Neural cell (in vitro differentiated cells): ENCODE results near the gene TRIAP1. TPM values are rescaled to one million over a fixed set of nuclear protein-coding genes. Genes with fewer than 3 reads are reported as not detected.

Source experiments
- H2AFZ ChIP-seq: fragments of 200-600, 300-800 bp; sonication (generic), shearing (Covaris generic); 2 replicates; pipeline ENCODE4 v1.6.0; 2014; ENCODE audit warnings: low read depth, mild to moderate bottlenecking, antibody characterized with exemption, low read length, moderate library complexity
- H3F3A ChIP-seq: fragments of 200-600 bp; shearing (Covaris generic); 2 replicates; pipeline ENCODE4 v1.6.1; 2016; ENCODE audit warnings: mild to moderate bottlenecking, moderate library complexity, mixed read lengths, antibody characterized with exemption, low read length; ENCODE audit not compliant: insufficient read depth, poor library complexity, severe bottlenecking
- H3K27ac ChIP-seq: fragments of 200-600, 300-800 bp; sonication (generic), shearing (Covaris generic); 2 replicates; pipeline ENCODE4 v1.5.1; 2014; ENCODE audit warnings: mild to moderate bottlenecking, low read length, moderate library complexity
- H3K27me3 ChIP-seq: fragments of 300-800, 200-600 bp; sonication (generic), shearing (Covaris generic); 2 replicates; pipeline ENCODE4 v1.6.0; 2014; ENCODE audit warnings: mild to moderate bottlenecking, low read depth, low read length, moderate library complexity; ENCODE audit not compliant: insufficient read depth
- H3K36me3 ChIP-seq: fragments of 300-800, 200-600 bp; sonication (generic), shearing (Covaris generic); 2 replicates; pipeline ENCODE4 v1.5.1; 2014; ENCODE audit warnings: mild to moderate bottlenecking, antibody characterized with exemption, low read length, moderate library complexity; ENCODE audit not compliant: insufficient read depth
- H3K4me2 ChIP-seq: fragments of 300-800, 200-600 bp; sonication (generic), shearing (Covaris generic); 2 replicates; pipeline ENCODE4 v1.6.0; 2014; ENCODE audit warnings: mild to moderate bottlenecking, low read length
- H3K4me3 ChIP-seq: fragments of 300-800, 200-600 bp; sonication (generic), shearing (Covaris generic); 2 replicates; pipeline ENCODE4 v1.5.1; 2014; ENCODE audit warnings: mild to moderate bottlenecking, low read length, moderate library complexity
- H3K79me2 ChIP-seq: fragments of 200-600 bp; shearing (Covaris generic); replicated peaks from 2 replicates; pipeline ENCODE4 v1.6.0; 2014; ENCODE audit warnings: mild to moderate bottlenecking, low read length, moderate library complexity; ENCODE audit not compliant: insufficient read depth
- H3K9ac ChIP-seq: fragments of 300-800, 200-600 bp; sonication (generic), shearing (Covaris generic); 2 replicates; pipeline ENCODE4 v1.6.1; 2016; ENCODE audit warnings: mild to moderate bottlenecking, low read length, mixed read lengths
- H3K9me2 ChIP-seq: fragments of 200-600 bp; shearing (Covaris generic); 2 replicates; pipeline ENCODE4 v1.6.1; 2016; ENCODE audit warnings: mild to moderate bottlenecking, low read length, mixed read lengths; ENCODE audit not compliant: insufficient read depth
- H3K9me3 ChIP-seq: fragments of 200-600, 300-800 bp; sonication (generic), shearing (Covaris generic); 2 replicates; pipeline ENCODE4 v1.6.1; 2016; ENCODE audit warnings: mild to moderate bottlenecking, mixed run types, low read length, moderate library complexity, mixed read lengths
- H4K20me1 ChIP-seq: fragments of 200-600 bp; shearing (Covaris generic); 2 replicates; pipeline ENCODE4 v1.6.1; 2016; ENCODE audit warnings: mild to moderate bottlenecking, mixed run types; ENCODE audit not compliant: insufficient read depth
- EP300 ChIP-seq: fragments of 450-650 bp; conservative IDR thresholded peaks from 2 replicates; pipeline ENCODE4 v1.6.1; 2014; ENCODE audit warnings: antibody characterized with exemption, mild to moderate bottlenecking, moderate library complexity; ENCODE audit not compliant: poor library complexity, severe bottlenecking
- EZH2 ChIP-seq: fragments of 200-600, 300-800 bp; shearing (Covaris generic), sonication (generic); IDR thresholded peaks from 2 replicates; pipeline ENCODE4 v1.6.1; 2014; ENCODE audit warnings: antibody characterized with exemption, low read length, borderline replicate concordance, mild to moderate bottlenecking; ENCODE audit not compliant: insufficient read depth, poor library complexity, severe bottlenecking
- MXI1 ChIP-seq: fragments of 450-650 bp; conservative IDR thresholded peaks from 2 replicates; pipeline ENCODE4 v1.6.1; 2014; ENCODE audit warnings: antibody characterized with exemption, mild to moderate bottlenecking; ENCODE audit not compliant: poor library complexity, severe bottlenecking
- POLR2AphosphoS5 ChIP-seq: IDR thresholded peaks from 2 replicates; pipeline ENCODE4 v1.6.1; 2012
- RAD21 ChIP-seq: fragments of 450-650 bp; conservative IDR thresholded peaks from 2 replicates; pipeline ENCODE4 v1.6.1; 2014; ENCODE audit warnings: antibody characterized with exemption, mild to moderate bottlenecking, moderate library complexity
- SMC3 ChIP-seq: fragments of 450-650 bp; conservative IDR thresholded peaks from 2 replicates; pipeline ENCODE4 v1.6.1; 2014; ENCODE audit warnings: antibody characterized with exemption, mild to moderate bottlenecking, moderate library complexity; ENCODE audit not compliant: poor library complexity
- TAF1 ChIP-seq: IDR thresholded peaks from 2 replicates; pipeline ENCODE4 v1.6.1; 2012; ENCODE audit warnings: low read depth
- polyA plus RNA-seq: library from polyadenylated mRNA; depleted of rRNA; stranded (reverse); fragments of >200 nt; gene quantifications from 2 replicates; pipeline ENCODE4 v1.2.3, GENCODE V29; 2014
- TF ChIP-seq, protein P1 (sequence below): fragments of 450-650 bp; IDR thresholded peaks from 2 replicates; pipeline ENCODE4 v1.5.1; 2014; ENCODE audit warnings: antibody characterized with exemption, mild to moderate bottlenecking, moderate library complexity; ENCODE audit not compliant: poor library complexity, severe bottlenecking
- TF ChIP-seq, protein P2 (sequence below): IDR thresholded peaks from 2 replicates; pipeline ENCODE4 v1.6.1; 2012; ENCODE audit warnings: borderline replicate concordance

The TRIAP1 gene
- polyA plus RNA-seq, 1 donor from 2014 or later = 40.7 TPM

DNA sequence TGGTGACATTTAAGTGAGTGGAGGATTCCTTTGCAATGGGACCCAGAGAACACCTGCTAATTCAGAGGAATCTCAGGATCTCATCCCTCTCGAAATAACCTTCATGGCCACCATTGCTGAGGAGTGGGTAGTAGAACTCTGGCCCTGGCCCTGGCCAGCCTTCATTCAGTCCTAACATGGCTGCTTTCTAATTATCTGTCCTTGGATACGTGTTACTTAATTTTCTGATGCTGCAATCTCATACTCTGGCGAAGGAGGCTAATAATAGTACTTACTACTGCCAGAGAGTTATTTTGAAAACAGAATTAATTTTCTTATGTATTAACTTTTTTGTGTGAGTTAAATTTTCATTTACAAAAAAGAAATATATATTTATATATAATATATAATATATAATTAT lies 20.4 kb downstream of the TRIAP1 start:
- Histone ChIP-seq H3K36me3 (no peaks in the 10 kb centered on the region), H3K4me2 (no peak overlapping the region), H3K27ac (no peak overlapping the region), H3K4me3 (no peak overlapping the region), H3K27me3 (no peaks in the 10 kb centered on the region), H3K79me2 (no peaks in the 10 kb centered on the region), H3K9me2 (no peaks in the 10 kb centered on the region), H4K20me1 (no peaks in the 10 kb centered on the region), H3K9ac (no peak overlapping the region), H3K9me3 (no peaks in the 10 kb centered on the region), H3F3A (no peaks in the 10 kb centered on the region), H2AFZ (no peak overlapping the region)
- no peak for TF ChIP-seq EP300
- no peak for TF ChIP-seq MXI1
- TF ChIP-seq TAF1 = no peak
- TF ChIP-seq, protein P1, sequence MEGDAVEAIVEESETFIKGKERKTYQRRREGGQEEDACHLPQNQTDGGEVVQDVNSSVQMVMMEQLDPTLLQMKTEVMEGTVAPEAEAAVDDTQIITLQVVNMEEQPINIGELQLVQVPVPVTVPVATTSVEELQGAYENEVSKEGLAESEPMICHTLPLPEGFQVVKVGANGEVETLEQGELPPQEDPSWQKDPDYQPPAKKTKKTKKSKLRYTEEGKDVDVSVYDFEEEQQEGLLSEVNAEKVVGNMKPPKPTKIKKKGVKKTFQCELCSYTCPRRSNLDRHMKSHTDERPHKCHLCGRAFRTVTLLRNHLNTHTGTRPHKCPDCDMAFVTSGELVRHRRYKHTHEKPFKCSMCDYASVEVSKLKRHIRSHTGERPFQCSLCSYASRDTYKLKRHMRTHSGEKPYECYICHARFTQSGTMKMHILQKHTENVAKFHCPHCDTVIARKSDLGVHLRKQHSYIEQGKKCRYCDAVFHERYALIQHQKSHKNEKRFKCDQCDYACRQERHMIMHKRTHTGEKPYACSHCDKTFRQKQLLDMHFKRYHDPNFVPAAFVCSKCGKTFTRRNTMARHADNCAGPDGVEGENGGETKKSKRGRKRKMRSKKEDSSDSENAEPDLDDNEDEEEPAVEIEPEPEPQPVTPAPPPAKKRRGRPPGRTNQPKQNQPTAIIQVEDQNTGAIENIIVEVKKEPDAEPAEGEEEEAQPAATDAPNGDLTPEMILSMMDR = no peak
- no peak for TF ChIP-seq POLR2AphosphoS5
- TF ChIP-seq SMC3 = no peak
- TF ChIP-seq EZH2 = no peak
- TF ChIP-seq RAD21 = no peak
- TF ChIP-seq, protein P2, sequence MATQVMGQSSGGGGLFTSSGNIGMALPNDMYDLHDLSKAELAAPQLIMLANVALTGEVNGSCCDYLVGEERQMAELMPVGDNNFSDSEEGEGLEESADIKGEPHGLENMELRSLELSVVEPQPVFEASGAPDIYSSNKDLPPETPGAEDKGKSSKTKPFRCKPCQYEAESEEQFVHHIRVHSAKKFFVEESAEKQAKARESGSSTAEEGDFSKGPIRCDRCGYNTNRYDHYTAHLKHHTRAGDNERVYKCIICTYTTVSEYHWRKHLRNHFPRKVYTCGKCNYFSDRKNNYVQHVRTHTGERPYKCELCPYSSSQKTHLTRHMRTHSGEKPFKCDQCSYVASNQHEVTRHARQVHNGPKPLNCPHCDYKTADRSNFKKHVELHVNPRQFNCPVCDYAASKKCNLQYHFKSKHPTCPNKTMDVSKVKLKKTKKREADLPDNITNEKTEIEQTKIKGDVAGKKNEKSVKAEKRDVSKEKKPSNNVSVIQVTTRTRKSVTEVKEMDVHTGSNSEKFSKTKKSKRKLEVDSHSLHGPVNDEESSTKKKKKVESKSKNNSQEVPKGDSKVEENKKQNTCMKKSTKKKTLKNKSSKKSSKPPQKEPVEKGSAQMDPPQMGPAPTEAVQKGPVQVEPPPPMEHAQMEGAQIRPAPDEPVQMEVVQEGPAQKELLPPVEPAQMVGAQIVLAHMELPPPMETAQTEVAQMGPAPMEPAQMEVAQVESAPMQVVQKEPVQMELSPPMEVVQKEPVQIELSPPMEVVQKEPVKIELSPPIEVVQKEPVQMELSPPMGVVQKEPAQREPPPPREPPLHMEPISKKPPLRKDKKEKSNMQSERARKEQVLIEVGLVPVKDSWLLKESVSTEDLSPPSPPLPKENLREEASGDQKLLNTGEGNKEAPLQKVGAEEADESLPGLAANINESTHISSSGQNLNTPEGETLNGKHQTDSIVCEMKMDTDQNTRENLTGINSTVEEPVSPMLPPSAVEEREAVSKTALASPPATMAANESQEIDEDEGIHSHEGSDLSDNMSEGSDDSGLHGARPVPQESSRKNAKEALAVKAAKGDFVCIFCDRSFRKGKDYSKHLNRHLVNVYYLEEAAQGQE = no peak

DNA sequence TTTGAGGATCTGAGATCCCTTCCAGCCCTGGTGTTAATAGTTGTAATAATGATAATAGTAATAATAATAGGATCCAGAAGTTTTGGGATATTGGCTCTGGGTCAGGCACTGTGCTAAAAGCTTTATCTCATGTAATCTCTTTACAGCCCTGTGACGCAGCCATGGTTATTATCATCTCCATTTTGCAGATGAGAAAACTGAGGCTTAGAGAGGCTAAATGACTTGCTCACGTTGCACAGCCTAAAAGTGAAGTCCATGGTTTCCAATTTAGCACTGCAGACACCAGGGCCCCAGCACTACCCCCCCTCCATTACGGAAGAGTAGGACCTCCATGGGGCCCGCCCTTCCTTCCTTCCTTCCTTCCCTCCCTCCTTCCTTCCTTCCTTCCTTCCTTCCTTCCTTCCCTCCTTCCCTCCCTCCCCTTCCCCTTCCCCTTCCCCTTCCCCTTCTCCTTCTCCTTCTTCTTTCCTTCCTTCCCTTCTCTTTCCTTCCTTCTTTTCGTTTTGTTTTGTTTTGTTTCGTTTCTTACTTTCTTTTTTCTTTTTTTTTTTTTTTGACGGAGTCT lies 23.2 kb downstream of the TRIAP1 start:
- H3K9me2 ChIP-seq = no peaks in the 10 kb centered on the region
- H3K79me2 ChIP-seq = no peaks in the 10 kb centered on the region
- no peak overlapping the region for H3K9ac ChIP-seq
- TF ChIP-seq, protein P2 = no peak
- TF ChIP-seq EP300 = no peak
- TF ChIP-seq RAD21 = no peak
- TF ChIP-seq POLR2AphosphoS5 = no peak
- TF ChIP-seq SMC3 = no peak
- TF ChIP-seq MXI1 = no peak
- TF ChIP-seq, protein P1 = no peak
- TF ChIP-seq EZH2 = no peak
- TF ChIP-seq TAF1 = no peak
- no peak overlapping the region for H3K4me2 ChIP-seq
- no peak overlapping the region for H2AFZ ChIP-seq
- no peaks in the 10 kb centered on the region for H3F3A ChIP-seq
- H3K36me3 ChIP-seq = no peaks in the 10 kb centered on the region
- no peak overlapping the region for H3K27ac ChIP-seq
- no peaks in the 10 kb centered on the region for H3K27me3 ChIP-seq
- H3K9me3 ChIP-seq = no peaks in the 10 kb centered on the region
- no peak overlapping the region for H3K4me3 ChIP-seq
- no peaks in the 10 kb centered on the region for H4K20me1 ChIP-seq
